ENCODE results near the gene LIPG.

The LIPG gene

GRCh38 chr18:49640741-49641140 lies 78.9 kb downstream of the LIPG start:
- DNase-seq = no peak

GRCh38 chr18:49645196-49645595 lies 83.3 kb downstream of the LIPG start:
- DNase-seq = no peak

- no peak for DNase-seq
These were observed 84.0 kb downstream of the LIPG start for GRCh38 chr18:49645841-49646351.

DNA sequence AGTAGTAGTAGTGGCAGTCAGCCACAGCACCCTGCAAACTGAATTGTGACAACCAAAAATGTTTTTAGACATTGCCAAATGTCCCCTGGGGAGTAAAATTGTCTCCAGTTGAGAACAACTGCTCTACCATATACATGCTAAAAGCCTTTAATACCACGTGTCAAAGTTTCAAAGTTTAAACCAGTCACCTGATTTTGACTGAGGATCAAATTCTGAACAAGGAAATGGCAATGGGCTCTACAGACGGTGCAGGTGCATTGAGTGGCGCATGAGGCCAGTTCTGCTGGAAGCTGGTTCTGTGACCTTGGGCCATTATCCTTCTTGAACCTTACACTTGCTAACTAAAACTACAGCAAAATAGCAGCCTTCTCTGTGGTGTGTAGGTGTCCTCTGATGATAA lies 85.0 kb downstream of the LIPG start:
- no peak for DNase-seq

- no peak for DNase-seq
These were observed 85.8 kb downstream of the LIPG start for GRCh38 chr18:49647496-49648168.

GRCh38 chr18:49648326-49648725 lies 86.5 kb downstream of the LIPG start:
- no peak for DNase-seq
